Activated CD4-positive, alpha-beta T cell treated with anti-CD3 and anti-CD28 coated beads, Interleukin-2, Interleukin-4, amounts not matched to agents 100 ng/mL and 50 ng/mL, durations not matched to agents 16 hours and 8 hours (primary cell): ENCODE results near the gene TGFBR3.

Experiments
- DNase-seq: peaks from one replicate; pipeline ENCODE4 v3.0.0-alpha.2; 2020; ENCODE audit warnings: low spot score

TGFBR3 gene

GRCh38 chr1:91754816-91755580 lies 131.0 kb downstream of the TGFBR3 start:
- DNase-seq = no peak

DNA sequence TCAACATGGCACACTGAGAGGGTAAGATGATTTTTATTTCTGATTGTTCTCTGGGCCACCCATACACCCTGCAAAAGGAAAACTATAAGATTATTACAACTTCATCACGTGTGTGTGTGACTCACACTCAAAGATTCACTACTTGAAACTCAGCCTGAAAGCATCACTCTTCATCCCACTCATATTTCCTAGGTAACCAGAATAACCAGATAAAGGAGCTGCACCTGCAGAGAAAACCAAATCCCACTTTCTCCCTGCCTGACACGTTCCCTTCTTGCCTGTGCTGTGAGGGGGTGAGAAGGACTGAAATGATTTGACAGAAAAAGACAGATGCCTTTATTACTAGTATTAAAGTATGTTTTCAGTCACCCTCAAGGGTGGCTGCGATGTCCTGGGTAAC lies 131.6 kb downstream of the TGFBR3 start:
- DNase-seq = peak; percentile 89

GRCh38 chr1:91753878-91754277 lies 132.1 kb downstream of the TGFBR3 start:
- peak; percentile 57 for DNase-seq

DNA sequence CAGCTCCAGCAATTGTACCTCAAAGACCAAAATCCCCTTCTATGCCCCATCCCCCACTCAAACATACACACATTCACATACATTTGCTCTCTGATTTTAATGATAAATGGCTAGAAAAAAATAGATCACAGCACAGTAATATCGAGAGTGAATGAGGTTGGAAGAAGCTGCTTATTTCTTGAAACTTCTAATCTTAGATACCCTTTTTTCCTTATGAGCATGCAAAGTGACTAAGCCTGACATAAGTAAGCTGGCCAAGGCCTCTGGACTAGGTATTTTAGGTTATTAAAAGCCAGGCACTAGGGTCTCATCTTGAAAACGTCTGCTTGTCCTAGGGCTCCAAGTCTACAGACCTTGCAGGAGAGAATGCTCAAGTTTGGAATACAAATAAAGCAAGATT lies 133.6 kb downstream of the TGFBR3 start:
- DNase-seq = peak; percentile 85

DNA sequence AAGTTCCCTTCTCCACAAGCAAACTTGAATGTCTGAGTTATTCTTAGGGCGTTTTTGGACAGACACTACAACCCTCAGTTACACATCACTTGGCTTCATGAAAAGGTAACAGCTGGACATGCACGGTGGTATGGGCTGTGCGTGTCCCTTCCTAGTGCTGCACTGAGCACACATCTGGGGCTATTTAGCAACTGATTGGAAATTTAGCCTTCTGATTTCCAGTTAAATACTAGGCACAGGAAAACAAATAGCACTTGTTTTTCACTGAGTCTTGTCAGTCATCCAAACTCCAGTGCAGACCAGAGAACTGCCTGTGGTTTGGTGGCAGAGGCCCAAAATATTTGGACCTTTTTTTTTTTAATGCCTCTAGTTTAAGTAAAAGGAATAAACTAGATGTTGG lies 134.7 kb downstream of the TGFBR3 start:
- DNase-seq = no peak

GRCh38 chr1:91750398-91750996 lies 135.5 kb downstream of the TGFBR3 start:
- DNase-seq = no peak

DNA sequence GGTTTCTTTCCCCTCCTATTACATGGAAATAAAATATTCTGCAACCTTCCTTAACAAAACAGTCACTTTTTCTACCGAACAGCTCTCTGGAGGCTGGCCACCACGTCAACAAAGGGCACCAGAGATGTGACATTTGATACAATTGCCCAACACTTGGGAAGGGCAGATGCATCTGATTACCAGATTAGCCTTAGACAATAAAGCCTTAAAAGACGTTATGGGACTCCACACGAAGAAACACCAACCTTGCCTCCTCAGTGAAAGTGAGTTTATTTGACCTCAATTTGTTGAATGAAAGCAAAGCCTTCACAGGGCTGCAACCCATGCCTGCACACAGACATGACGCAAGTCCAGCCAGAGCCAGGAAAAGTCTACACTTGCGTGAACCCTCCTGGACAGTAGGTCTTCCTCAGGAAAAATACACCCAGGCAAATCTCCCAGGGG lies 136.1 kb downstream of the TGFBR3 start:
- DNase-seq = no peak

DNA sequence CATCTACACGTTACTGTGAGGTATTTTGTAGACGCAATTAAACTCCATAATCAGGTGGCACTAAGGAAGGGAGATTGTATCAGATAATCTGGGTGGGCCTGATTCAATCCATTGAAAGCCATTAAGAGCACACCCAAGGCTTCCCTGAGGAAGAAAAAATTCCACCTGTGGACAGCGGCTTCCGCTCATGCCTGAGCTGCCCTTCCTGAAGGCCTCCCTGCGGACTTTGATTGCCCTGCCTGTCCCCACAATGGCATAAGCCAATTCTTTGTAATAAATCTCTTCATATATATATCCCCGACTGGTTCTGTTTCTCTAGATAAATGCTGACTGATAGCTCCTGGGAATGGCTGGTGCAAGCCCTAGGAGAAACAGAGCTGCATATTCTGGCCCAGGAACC lies 138.3 kb downstream of the TGFBR3 start:
- DNase-seq = no peak

DNA sequence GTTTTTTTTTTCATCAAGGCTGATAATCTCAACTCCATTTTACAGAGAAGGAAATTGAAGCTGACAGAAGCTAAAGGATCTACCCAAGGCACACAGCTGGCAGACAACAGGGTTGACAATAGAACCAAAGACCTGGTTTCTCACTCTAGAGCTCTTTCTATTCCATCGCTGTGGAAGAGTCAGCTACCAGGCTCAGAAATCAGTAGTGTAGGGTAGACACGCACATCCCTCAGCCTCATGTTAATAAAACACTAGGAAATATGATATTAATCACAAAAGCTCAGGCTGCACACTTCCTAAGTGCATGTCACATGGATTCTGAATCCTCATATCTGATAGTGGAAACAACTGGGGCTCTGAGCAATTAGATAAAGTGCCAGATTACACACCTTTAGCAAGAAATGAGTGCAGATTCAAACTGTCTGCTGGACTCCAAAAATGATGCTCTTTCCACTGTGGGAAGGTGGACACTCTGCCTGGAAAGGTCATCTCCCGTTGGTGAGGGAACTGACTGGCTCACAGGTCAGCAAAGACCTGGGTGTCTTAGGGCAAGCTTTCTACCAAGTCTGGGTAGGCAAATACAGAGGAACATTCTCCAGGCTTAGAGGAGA lies 139.1 kb downstream of the TGFBR3 start:
- no peak for DNase-seq

GRCh38 chr1:91745640-91746373 lies 140.1 kb downstream of the TGFBR3 start:
- DNase-seq = no peak

- no peak for DNase-seq
Observed at GRCh38 chr1:91744953-91745639, 140.9 kb downstream of the TGFBR3 start.

GRCh38 chr1:91742848-91743292 lies 143.1 kb downstream of the TGFBR3 start:
- no peak for DNase-seq

GRCh38 chr1:91741906-91742305 lies 144.0 kb downstream of the TGFBR3 start:
- no peak for DNase-seq

DNA sequence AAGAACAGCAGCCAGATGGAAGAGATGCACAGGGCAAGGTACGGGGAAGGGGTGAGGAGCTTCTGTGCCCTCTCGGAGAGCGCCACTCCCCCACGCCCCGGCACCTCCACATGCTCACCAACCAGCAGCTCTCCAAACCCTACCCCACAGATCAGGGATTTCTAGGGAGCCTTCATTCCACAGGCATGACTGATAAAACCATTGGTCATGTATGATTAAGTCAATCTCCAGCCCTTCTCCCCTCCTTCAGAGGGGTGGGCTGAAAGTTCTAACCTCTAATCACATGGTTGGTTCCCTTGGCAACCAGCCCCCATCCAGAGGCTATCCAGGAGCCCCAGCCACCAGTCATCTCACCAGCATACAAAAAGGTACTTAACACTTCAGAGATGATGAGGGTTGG lies 144.7 kb downstream of the TGFBR3 start:
- DNase-seq = no peak

DNA sequence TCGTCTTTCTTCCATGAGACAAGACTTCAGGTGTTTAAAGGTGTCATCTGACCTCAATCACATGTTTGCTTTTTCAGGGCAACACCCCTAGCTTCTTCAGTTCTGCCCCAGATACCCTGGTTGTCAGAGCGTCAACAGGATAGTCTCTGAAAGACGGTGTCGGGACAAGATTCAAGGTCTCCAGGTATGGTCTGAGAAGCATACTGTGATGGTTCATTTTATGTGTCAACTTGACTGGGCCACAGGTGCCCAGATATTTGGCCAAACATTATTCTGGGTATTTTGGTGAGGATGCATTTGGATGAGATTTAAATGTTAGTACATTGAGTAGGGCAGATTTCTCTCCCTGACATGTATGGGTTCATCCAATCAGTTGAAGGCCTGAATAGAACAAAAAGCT lies 148.3 kb downstream of the TGFBR3 start:
- DNase-seq = no peak

GRCh38 chr1:91736715-91737615 lies 149.0 kb downstream of the TGFBR3 start:
- no peak for DNase-seq

GRCh38 chr1:91736146-91736714 lies 149.7 kb downstream of the TGFBR3 start:
- no peak for DNase-seq

- no peak for DNase-seq
Observed at GRCh38 chr1:91735266-91735845, 150.6 kb downstream of the TGFBR3 start.

- DNase-seq = peak; percentile 65
Observed at GRCh38 chr1:91734761-91735160, 151.2 kb downstream of the TGFBR3 start.

DNA sequence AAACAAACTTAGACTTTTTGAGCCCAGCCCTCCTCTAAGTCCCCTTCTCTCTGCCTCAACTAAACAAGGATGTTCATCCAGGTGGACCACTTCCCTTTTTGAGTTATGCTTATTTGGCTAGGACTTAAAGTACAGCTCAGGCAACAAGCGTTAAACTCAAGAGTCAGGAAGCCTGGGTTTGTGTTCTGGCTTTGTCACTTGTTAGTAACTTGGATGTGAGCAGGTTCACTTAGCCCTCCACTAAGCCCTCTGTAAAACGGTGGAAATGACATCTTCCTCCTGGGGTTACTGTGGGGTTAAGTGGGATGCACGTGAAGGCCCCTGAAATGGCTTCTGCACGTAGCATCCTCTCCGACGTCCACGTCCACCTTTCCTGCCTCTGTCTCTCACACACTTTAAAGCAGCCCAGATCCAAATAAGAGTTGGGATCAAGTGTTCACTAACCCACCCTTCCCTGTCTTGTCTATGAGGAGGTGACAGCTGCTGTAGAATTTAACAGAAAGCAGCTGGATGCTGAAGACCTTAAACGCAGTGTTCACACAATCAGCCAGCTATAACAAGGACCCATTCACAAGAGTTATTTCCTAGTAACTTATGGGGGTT lies 152.7 kb downstream of the TGFBR3 start:
- DNase-seq = no peak
